Posterior cingulate gyrus (tissue), 11 donors: ENCODE results near the gene MAMDC4.

Source experiments
- DNase-seq, 10 donors: peaks; one replicate each; pipeline versions ENCODE4 v3.0.0 to v3.0.0-alpha.2; 2020 to 2021; ENCODE audit warnings: mixed read lengths in 3 of 10
- intact Hi-C: fragments of 100-400 bp; cut with DNase I; formaldehyde crosslinking; loops from one replicate; pipeline ENCODE4 v1.15.1; 2023

The MAMDC4 gene

DNA sequence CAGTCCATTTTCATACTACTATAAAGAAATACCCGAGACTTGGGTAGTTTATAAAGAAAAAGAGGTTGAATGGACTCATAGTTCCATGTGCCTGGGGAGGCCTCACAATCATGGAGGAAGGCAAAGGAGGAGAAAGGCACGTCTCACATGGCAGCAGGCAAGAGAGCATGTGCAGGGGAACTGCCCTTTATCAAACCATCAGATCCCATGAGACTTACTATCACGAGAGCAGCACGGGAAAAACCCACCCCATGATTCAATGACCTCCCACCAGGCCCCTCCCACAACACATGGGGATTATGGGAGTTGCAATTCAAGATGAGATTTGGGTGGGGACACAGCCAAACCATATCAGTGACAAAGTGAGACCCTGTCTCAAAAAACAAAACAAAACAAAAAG, 54.1 kb downstream of the MAMDC4 start:
- no peak for DNase-seq
- intact Hi-C loops, result no loop called here

DNA sequence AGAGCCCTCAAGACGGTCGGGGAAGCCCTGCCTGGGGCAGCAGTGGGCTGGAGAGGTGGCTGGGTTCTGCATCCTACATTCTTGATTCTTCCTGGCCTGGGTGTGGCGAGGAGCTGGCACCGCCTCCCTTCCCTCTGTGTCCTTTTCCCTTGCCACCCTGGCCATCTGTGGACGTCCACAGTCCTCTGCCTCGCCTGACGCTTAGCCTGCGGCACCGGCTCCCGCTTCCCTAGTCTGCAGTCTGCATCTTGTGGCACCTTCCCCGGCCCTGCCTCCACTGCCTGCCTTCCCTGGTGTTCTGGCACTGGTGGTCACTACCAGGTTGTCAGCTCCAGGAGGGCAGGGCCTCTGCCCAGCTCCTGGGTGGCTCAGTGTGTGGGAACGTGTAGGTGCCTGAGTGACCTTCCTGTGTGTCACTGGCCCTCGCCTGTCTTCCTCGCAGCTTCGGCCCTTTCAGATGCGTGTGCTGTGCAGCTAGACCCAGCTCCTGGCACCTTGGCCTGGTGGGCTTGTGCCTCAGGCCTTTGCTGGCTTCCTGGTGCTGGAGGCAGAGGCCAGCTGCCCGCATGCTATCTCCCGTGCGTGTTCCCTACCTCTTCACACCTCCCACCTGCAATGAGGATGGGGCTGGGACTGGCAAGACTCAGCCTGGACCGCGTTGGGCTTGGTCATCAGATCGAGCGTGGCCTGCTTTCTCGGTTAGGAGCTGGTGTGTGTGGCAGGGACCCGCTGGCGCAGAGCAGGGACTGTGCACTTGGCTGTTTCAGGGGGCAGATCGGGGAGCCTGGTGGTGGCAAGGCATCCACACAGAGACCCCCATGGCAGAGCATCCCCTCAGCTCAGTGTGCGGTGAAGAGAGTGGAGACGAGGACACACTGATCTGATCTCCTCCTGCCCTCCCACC, 55.1 kb downstream of the MAMDC4 start:
- DNase-seq, result no peak
- intact Hi-C loops, result no loop called here
